ENCODE measurements around the gene PWP2. TPM values are rescaled to one million over a fixed set of nuclear protein-coding genes. Genes with fewer than 3 reads are reported as not detected.

PWP2 gene
- 1.0 to 4.8 TPM (median 2.1 TPM) in 5 replicates for total RNA-seq (2022; extraction: Qiagen RNA extraction; ENCODE audit: low read depth)

DNA sequence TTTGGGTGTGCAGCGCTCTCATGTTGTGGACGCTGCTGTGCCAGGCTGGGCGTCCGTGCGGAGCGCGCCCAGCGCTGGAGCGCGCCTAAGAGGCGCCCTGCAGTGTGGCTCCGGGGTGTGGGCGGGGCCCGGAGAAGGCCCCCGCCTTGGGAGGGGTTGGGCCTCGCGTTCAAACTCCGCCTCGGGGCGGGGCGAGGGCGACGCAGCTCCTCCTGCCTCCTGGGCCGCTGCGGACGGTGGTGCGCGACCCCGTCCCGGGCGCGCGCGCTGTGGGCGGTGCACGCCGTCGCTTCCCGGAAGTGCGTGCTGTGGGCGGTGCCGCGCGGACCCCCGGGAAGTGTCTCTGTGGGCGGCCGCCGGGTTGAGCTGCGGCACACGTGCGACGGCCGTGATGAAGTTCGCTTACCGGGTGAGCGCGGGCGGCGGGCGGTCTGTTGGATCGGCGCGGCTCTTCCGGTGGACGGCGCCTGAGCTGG, at the start of gene PWP2:
Gene PWP2, plus strand, starts transcription at position 374 of the 476 bp plus-strand sequence. Its CDS starts 18 bp downstream, at position 392.

Other genes with a start within 250 kb of the PWP2 start
- gene AGPAT3, start 242.2 kb upstream of the PWP2 start, total RNA-seq (2022; extraction: Qiagen RNA extraction; ENCODE audit: low read depth) = 19.6 to 23.3 TPM (median 20.5 TPM) in 5 replicates
- gene TRAPPC10, start 95.1 kb upstream of the PWP2 start, total RNA-seq (2022; extraction: Qiagen RNA extraction; ENCODE audit: low read depth) = 14.2 to 17.3 TPM (median 15.9 TPM) in 5 replicates
- 0.98 to 5.7 TPM (median 3.3 TPM) in 5 replicates for gene GATD3, start 26.3 kb downstream of the PWP2 start, total RNA-seq (2022; extraction: Qiagen RNA extraction; ENCODE audit: low read depth)
- gene ICOSLG, start 133.5 kb downstream of the PWP2 start, total RNA-seq (2022; extraction: Qiagen RNA extraction; ENCODE audit: low read depth) = 1.8 to 2.9 TPM (median 2.4 TPM) in 5 replicates
- 0.03 TPM in 1 of 5 replicates, not detected in the others for gene DNMT3L, start 154.5 kb downstream of the PWP2 start, total RNA-seq (2022; extraction: Qiagen RNA extraction; ENCODE audit: low read depth)
- not detected in 5 replicates for gene AIRE, start 178.5 kb downstream of the PWP2 start, total RNA-seq (2022; extraction: Qiagen RNA extraction; ENCODE audit: low read depth)
- gene PFKL, start 192.7 kb downstream of the PWP2 start, total RNA-seq (2022; extraction: Qiagen RNA extraction; ENCODE audit: low read depth) = 43.7 to 94.3 TPM (median 50.0 TPM) in 5 replicates
- gene CFAP410, start 232.0 kb downstream of the PWP2 start, total RNA-seq (2022; extraction: Qiagen RNA extraction; ENCODE audit: low read depth) = 5.0 to 9.4 TPM (median 7.8 TPM) in 5 replicates
- gene TRPM2, start 246.2 kb downstream of the PWP2 start, total RNA-seq (2022; extraction: Qiagen RNA extraction; ENCODE audit: low read depth) = 6.7 to 10.2 TPM (median 8.8 TPM) in 5 replicates